IMR-90 (cell line): ENCODE results near the gene NUP42. TPM values are rescaled to one million over a fixed set of nuclear protein-coding genes. Genes with fewer than 3 reads are reported as not detected.
A peak's percentile ranks its signal among the peaks of the same experiment; 100 is the strongest.

Source experiments
- ATAC-seq: fragments of 200-7000 bp; cut with Tn5 transposase; 2 replicates; pipeline ENCODE4 v1.9.1; 2020; ENCODE audit warnings: low read depth, mild to moderate bottlenecking, moderate library complexity
- BruUV-seq: library from RNA; stranded (reverse); fragments of 400-500 nt; replicated peaks from 2 replicates; lab custom pipeline; 2021; lab: Mats Ljungman, UMichigan
- CTCF ChIA-PET: fragments of 300-600 bp; formaldehyde crosslinking; extraction: SDS; loops from one replicate; lab custom pipeline; 2021; ENCODE audit warnings: antibody characterized with exemption; lab: Yijun Ruan, JAX
- POLR2A ChIA-PET: fragments of 300-600 bp; sonication (Branson Sonifier 250); formaldehyde crosslinking; loops from one replicate; lab custom pipeline; 2022; ENCODE audit warnings: antibody characterized with exemption; ENCODE audit not compliant: unreplicated experiment; lab: Charles Lee
- DNase-seq: peaks from one replicate; pipeline ENCODE4 v3.0.0; 2013
- H2AFZ ChIP-seq: replicated peaks from 2 replicates; pipeline ENCODE3; 2013; ENCODE audit warnings: low read length, mild to moderate bottlenecking; ENCODE audit not compliant: poor library complexity
- H2AK5ac ChIP-seq: 2 replicates; pipeline ENCODE4 v1.6.1; 2013; ENCODE audit warnings: low read depth, low read length, inconsistent platforms
- H2AK9ac ChIP-seq: replicated peaks from 2 replicates; pipeline ENCODE3; 2013; ENCODE audit warnings: mild to moderate bottlenecking, low read depth, low read length, moderate library complexity; ENCODE audit not compliant: poor library complexity
- H2BK120ac ChIP-seq: 2 replicates; pipeline ENCODE4 v1.6.1; 2013; ENCODE audit warnings: low read depth, low read length, inconsistent platforms
- H2BK15ac ChIP-seq: 3 replicates; pipeline ENCODE4 v1.6.1; 2013; ENCODE audit warnings: low read depth, low read length, inconsistent platforms
- H2BK20ac ChIP-seq: 2 replicates; pipeline ENCODE4 v1.6.1; 2013; ENCODE audit warnings: low read depth, mild to moderate bottlenecking, inconsistent platforms, low read length, moderate library complexity
- H2BK5ac ChIP-seq: 2 replicates; pipeline ENCODE4 v1.6.1; 2013; ENCODE audit warnings: mild to moderate bottlenecking, low read depth, low read length, inconsistent platforms; ENCODE audit not compliant: poor library complexity, severe bottlenecking
- H3K14ac ChIP-seq: replicated peaks from 2 replicates; pipeline ENCODE4 v1.6.1; 2013; ENCODE audit warnings: low read depth, low read length, inconsistent platforms
- H3K18ac ChIP-seq: 2 replicates; pipeline ENCODE4 v1.6.1; 2013; ENCODE audit warnings: low read depth, low read length, control low read depth
- H3K23ac ChIP-seq: 2 replicates; pipeline ENCODE4 v1.6.1; 2013; ENCODE audit warnings: low read depth, low read length, inconsistent platforms
- H3K27ac ChIP-seq: 2 replicates; pipeline ENCODE4 v1.5.1; 2013; ENCODE audit warnings: mild to moderate bottlenecking, control low read depth, low read length; ENCODE audit not compliant: insufficient read depth
- H3K27me3 ChIP-seq: 2 replicates; pipeline ENCODE4 v1.6.1; 2013; ENCODE audit warnings: low read length; ENCODE audit not compliant: control insufficient read depth, insufficient read depth
- H3K36me3 ChIP-seq: 2 replicates; pipeline ENCODE4 v1.6.1; 2013; ENCODE audit warnings: low read length, mixed read lengths; ENCODE audit not compliant: control insufficient read depth, insufficient read depth
- H3K4ac ChIP-seq: 2 replicates; pipeline ENCODE4 v1.6.1; 2013; ENCODE audit warnings: low read depth, low read length, inconsistent platforms
- H3K4me1 ChIP-seq: 2 replicates; pipeline ENCODE4 v1.6.1; 2013; ENCODE audit warnings: low read length, mixed read lengths; ENCODE audit not compliant: control insufficient read depth, insufficient read depth
- H3K4me2 ChIP-seq: 2 replicates; pipeline ENCODE4 v1.6.1; 2013; ENCODE audit warnings: low read depth, mild to moderate bottlenecking, control low read depth, low read length, moderate library complexity
- H3K4me3 ChIP-seq: 2 replicates; pipeline ENCODE4 v1.5.1; 2013; ENCODE audit warnings: low read depth, mild to moderate bottlenecking, control low read depth, low read length, moderate library complexity; ENCODE audit not compliant: insufficient read depth
- H3K56ac ChIP-seq: 2 replicates; pipeline ENCODE4 v1.6.1; 2013; ENCODE audit warnings: low read length, inconsistent platforms; ENCODE audit not compliant: insufficient read depth; ENCODE audit errors: extremely low read depth
- H3K79me1 ChIP-seq, 2 experiments: 2 replicates each; pipeline ENCODE4 v1.6.1; 2013; ENCODE audit warnings: low read length in 2 of 2, inconsistent platforms in 1 of 2, low read depth in 1 of 2
- H3K9ac ChIP-seq: 2 replicates; pipeline ENCODE4 v1.6.1; 2013; ENCODE audit warnings: low read depth, low read length, control low read depth
- H3K9me1 ChIP-seq: 2 replicates; pipeline ENCODE4 v1.6.1; 2013; ENCODE audit warnings: low read length, inconsistent platforms; ENCODE audit not compliant: insufficient read depth
- H3K9me3 ChIP-seq: 2 replicates; pipeline ENCODE4 v1.6.1; 2013; ENCODE audit warnings: low read length; ENCODE audit not compliant: control insufficient read depth, insufficient read depth
- H4K20me1 ChIP-seq: 2 replicates; pipeline ENCODE4 v1.6.1; 2013; ENCODE audit warnings: low read length, inconsistent platforms; ENCODE audit not compliant: insufficient read depth
- H4K5ac ChIP-seq: 2 replicates; pipeline ENCODE4 v1.6.1; 2013; ENCODE audit warnings: mild to moderate bottlenecking, low read depth, low read length, control low read depth
- H4K8ac ChIP-seq, 2 experiments: 2 replicates each; pipeline ENCODE4 v1.6.1; 2013; ENCODE audit warnings: low read depth in 2 of 2, low read length in 2 of 2, control low read depth in 1 of 2, inconsistent platforms in 1 of 2
- H4K91ac ChIP-seq: 2 replicates; pipeline ENCODE4 v1.6.1; 2013; ENCODE audit warnings: low read depth, low read length, inconsistent platforms; ENCODE audit not compliant: insufficient read depth
- CEBPB ChIP-seq: IDR thresholded peaks from 2 replicates; pipeline ENCODE4 v1.6.1; 2012; ENCODE audit warnings: low read depth, low read length, improper control_type of control experiment
- CHD1 ChIP-seq: IDR thresholded peaks from 2 replicates; pipeline ENCODE4 v1.6.1; 2012; ENCODE audit warnings: low read depth, low read length, improper control_type of control experiment
- CTCF ChIP-seq: conservative IDR thresholded peaks from 2 replicates; pipeline ENCODE4 v1.5.1; 2012; ENCODE audit warnings: mild to moderate bottlenecking, low read depth, low read length, improper control_type of control experiment
- ELK1 ChIP-seq: fragments of 150-350 bp; IDR thresholded peaks from 2 replicates; pipeline ENCODE4 v1.6.1; 2016; ENCODE audit warnings: low read depth, mild to moderate bottlenecking, low read length, moderate library complexity, borderline replicate concordance
- MAFK ChIP-seq: IDR thresholded peaks from 2 replicates; pipeline ENCODE4 v1.6.1; 2012; ENCODE audit warnings: low read depth, low read length, improper control_type of control experiment
- MAZ ChIP-seq: IDR thresholded peaks from 2 replicates; pipeline ENCODE4 v1.6.1; 2012; ENCODE audit warnings: low read depth, mild to moderate bottlenecking, low read length, improper control_type of control experiment, moderate library complexity, borderline replicate concordance
- MXI1 ChIP-seq: IDR thresholded peaks from 2 replicates; pipeline ENCODE4 v1.6.1; 2012; ENCODE audit warnings: low read depth, mild to moderate bottlenecking, low read length, moderate library complexity, borderline replicate concordance
- NFE2L2 ChIP-seq: fragments of 150-350 bp; IDR thresholded peaks from 2 replicates; pipeline ENCODE4 v1.6.1; 2016; ENCODE audit warnings: low read depth, mild to moderate bottlenecking, low read length
- POLR2A ChIP-seq: IDR thresholded peaks from 2 replicates; pipeline ENCODE4 v1.6.1; 2012; ENCODE audit warnings: mild to moderate bottlenecking, low read depth, low read length
- RAD21 ChIP-seq: IDR thresholded peaks from 2 replicates; pipeline ENCODE4 v1.6.1; 2012; ENCODE audit warnings: low read length, improper control_type of control experiment
- RCOR1 ChIP-seq: IDR thresholded peaks from 2 replicates; pipeline ENCODE4 v1.6.1; 2012; ENCODE audit warnings: mild to moderate bottlenecking, low read length, improper control_type of control experiment; ENCODE audit not compliant: insufficient replicate concordance
- RFX5 ChIP-seq: IDR thresholded peaks from 2 replicates; pipeline ENCODE4 v1.8.0; 2012; ENCODE audit warnings: low read depth, mild to moderate bottlenecking, low read length, moderate library complexity
- SMC3 ChIP-seq: fragments of 150-350 bp; IDR thresholded peaks from 2 replicates; pipeline ENCODE4 v1.6.1; 2016; ENCODE audit warnings: low read depth, mild to moderate bottlenecking, antibody characterized with exemption, low read length, moderate library complexity
- USF2 ChIP-seq: fragments of 150-350 bp; IDR thresholded peaks from 2 replicates; pipeline ENCODE4 v1.6.1; 2017; ENCODE audit warnings: mild to moderate bottlenecking, antibody characterized with exemption, low read length, low read depth
- WGBS, 2 experiments: methylation state at CpG; one replicate each; pipeline versions ENCODE4 v1.1.5 to v1.1.7; 2013; ENCODE audit warnings: missing lambda C conversion rate in 2 of 2; ENCODE audit not compliant: insufficient read length in 1 of 2; ENCODE audit errors: extremely low coverage in 2 of 2; 5-methylcytosine and 5-hydroxymethylcytosine counted together
- dilution Hi-C: fragments of 300-500 bp; cut with HindIII; formaldehyde crosslinking; loops from one replicate; pipeline ENCODE4 v1.14.3; 2018; ENCODE audit warnings: low sequenced_read_pairs; ENCODE audit not compliant: unreplicated experiment
- in situ Hi-C: fragments of 300-500 bp; cut with MboI; formaldehyde crosslinking; loops from 3 replicates; pipeline ENCODE4 v1.14.3; 2019; ENCODE audit warnings: low sequenced_read_pairs, inconsistent platforms, mixed read lengths
- intact Hi-C: fragments of 100-400 bp; cut with micrococcal nuclease; formaldehyde crosslinking; loops from 2 replicates; pipeline ENCODE4 v1.10.0; 2022
- polyA plus RNA-seq, 3 experiments: library from polyadenylated mRNA; depleted of rRNA; stranded (reverse); fragments of >200 nt; gene quantifications; 2 replicates each; pipeline ENCODE4 v1.2.3, GENCODE V29; 2012; ENCODE audit warnings: low replicate concordance in 1 of 3
- total RNA-seq: library from RNA; depleted of rRNA; stranded (reverse); fragments of >200 nt; gene quantifications from 2 replicates; pipeline ENCODE4 v1.2.3, GENCODE V29; 2012

The NUP42 gene
- total and polyA plus RNA-seq, 2 of the 4 experiments (the other 2 are of a cell fraction), result 17.3 to 22.6 TPM

GRCh38 chr7:23247603-23248335, 65.9 kb downstream of the NUP42 start:
- CTCF ChIA-PET, result no interaction called here
- no peaks in the 10 kb centered on the region for H4K20me1 ChIP-seq
- H2BK20ac ChIP-seq, result no peak overlapping the region
- peak overlapping the region; percentile 62; the same call in 1 of the 2 replicates for H3K4me2 ChIP-seq
- H3K23ac ChIP-seq, result no peak overlapping the region
- H3K36me3 ChIP-seq, result no peaks in the 10 kb centered on the region
- no peak overlapping the region for H3K56ac ChIP-seq
- H3K9me3 ChIP-seq, result peaks cover 5% of the 10 kb centered on the region
- no peaks in the 10 kb centered on the region for H3K79me1 ChIP-seq
- peaks cover 43% of the 10 kb centered on the region for H3K27me3 ChIP-seq
- H3K9me1 ChIP-seq, result no peaks in the 10 kb centered on the region
- WGBS, 2 experiments, result 28% methylated on average over 4 of the region's 53 CpGs; no CpG with 5 or more reads in 1 of the 2 experiments
- dilution Hi-C loops, result no loop called here
- BruUV-seq, result no TSS peak
- DNase-seq (no peak), ATAC-seq (peak; percentile 27; the same call in 1 of the 2 replicates)
- H4K5ac ChIP-seq, result no peak overlapping the region
- no peak overlapping the region for H3K27ac ChIP-seq
- no peak overlapping the region for H3K4me3 ChIP-seq
- H2AFZ ChIP-seq, result peak overlapping the region; percentile 86
- H2BK120ac ChIP-seq, result no peak overlapping the region
- no peaks in the 10 kb centered on the region; the same call in 1 of the 2 replicates for H3K4me1 ChIP-seq
- H2AK9ac ChIP-seq, result no peak overlapping the region
- no peak overlapping the region for H2AK5ac ChIP-seq
- intact Hi-C loops, result no loop called here
- H3K4ac ChIP-seq, result no peak overlapping the region
- no peak overlapping the region for H2BK15ac ChIP-seq
- H4K91ac ChIP-seq, result no peak overlapping the region
- H3K18ac ChIP-seq, result no peak overlapping the region
- no peak for TF ChIP-seq SMC3
- TF ChIP-seq MXI1, result no peak
- TF ChIP-seq POLR2A, result no peak
- TF ChIP-seq MAZ, result no peak
- no peak for TF ChIP-seq ELK1
- TF ChIP-seq RCOR1, result no peak
- no peak for TF ChIP-seq CEBPB
- TF ChIP-seq CHD1, result no peak
- TF ChIP-seq RAD21, result no peak
- TF ChIP-seq NFE2L2, result no peak
- no peak for TF ChIP-seq USF2
- TF ChIP-seq RFX5, result no peak
- TF ChIP-seq MAFK, result no peak
- no peak for TF ChIP-seq CTCF
- POLR2A ChIA-PET, result no interaction called here
- H3K14ac ChIP-seq, result no peak overlapping the region
- H3K9ac ChIP-seq, result no peak overlapping the region
- H4K8ac ChIP-seq, result no peak overlapping the region; a peak in 1 of 4 replicates
- no peak overlapping the region for H2BK5ac ChIP-seq
- in situ Hi-C loops, result no loop called here
